NOMO-1 treated with DMSO at 0.1 percent for 48 hours (cell line): ENCODE results near the gene KIF23.

ENCODE experiments used
- DNase-seq: peaks from one replicate; lab custom pipeline; 2025; ENCODE audit not compliant: unreplicated experiment; lab: John Stamatoyannopoulos, UW

The KIF23 gene

DNA sequence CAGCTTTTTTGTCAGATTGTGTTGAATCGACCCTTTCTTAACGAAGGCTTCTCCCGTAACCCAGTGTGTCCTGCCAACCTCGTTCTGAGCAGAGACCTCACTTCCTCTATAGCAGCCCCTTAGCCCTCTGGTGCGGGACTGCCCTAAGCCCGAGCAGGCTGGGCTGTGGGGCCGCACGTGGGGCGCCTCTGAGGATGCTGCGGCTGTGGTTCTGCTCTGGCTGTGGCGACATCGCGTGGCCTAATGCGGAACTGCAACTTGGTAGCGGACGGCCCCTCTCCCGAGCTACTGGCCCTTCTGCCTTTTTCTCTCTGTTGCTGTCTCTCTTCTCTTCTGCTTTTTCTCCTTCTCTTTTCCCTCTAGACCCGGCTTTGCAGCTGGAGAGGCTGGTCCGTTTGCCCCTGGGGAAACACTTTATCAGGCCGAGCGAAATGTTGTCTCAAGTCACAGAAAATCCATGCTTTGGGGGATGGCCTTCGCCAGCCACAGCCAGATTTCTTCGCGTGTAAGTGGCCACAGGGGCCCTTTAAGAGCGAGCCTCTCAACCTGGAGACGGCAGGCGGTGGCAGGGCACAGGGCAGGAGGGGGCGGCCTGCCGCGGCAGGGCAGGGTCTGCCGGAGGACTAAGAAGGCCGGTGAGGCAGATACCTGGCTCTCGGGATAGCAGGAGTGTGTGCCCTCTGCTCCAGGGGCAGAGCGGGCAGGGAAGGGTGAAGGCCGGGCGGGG, 19.4 kb upstream of the KIF23 start:
- DNase-seq, result peak; percentile 77

DNA sequence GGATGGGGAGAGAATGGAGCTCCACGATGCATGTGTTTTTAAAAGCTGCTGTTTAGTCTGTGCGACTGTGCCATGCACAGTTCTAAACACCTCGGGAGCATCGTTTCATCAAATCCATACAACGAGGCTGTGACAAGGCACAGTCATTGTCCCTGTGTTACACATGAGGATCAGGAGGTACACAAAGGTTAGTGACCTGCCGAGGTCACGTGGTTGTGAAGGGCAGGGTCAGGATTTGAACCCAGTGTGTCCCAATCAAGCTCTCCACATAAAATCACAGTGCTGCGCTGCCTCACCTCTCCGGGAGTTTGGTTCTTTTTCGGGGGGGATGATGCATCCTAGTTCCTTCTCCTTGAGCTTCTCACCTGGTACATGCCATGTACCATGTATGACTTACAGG, 18.7 kb upstream of the KIF23 start:
- no peak for DNase-seq

DNA sequence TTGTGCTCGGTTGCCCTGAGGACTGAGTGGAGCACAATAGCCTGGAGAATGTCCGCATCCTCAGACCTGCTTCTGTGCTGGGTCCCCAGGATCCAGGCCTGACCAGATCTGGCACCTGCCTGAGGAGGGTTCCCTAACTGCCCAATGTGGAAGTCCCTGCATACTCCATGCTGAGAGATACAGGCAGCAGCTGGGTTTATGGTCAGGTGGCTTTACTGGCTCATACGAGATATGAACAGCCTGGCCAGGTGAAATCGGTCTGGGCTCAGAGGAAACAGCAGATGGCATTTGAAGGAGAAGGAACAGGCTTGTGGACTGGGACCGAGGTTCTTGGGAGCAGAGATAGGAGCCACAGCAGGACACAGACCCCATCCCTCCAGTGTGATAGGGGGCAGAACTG, 18.2 kb upstream of the KIF23 start:
- DNase-seq, result no peak

DNA sequence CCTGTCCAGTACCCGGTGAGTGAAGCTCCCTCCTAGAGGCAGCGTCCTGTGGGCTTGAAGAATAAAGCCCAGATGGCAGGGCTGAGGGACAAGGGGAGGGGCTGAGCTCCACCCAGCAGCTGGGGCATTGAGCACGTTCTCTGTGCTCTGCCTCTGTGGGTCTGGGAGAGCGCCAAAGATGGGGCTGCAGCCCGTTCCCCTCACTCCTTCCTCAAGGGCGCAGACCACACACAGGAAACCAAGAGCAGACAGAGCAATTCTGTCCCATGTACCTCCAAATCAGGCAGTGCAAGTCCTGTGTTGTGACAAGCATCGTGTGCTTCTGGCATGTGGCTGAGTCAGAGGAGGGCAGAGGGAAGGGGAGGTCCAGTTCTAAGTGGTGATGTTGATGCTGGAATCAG, 15.7 kb upstream of the KIF23 start:
- no peak for DNase-seq

DNA sequence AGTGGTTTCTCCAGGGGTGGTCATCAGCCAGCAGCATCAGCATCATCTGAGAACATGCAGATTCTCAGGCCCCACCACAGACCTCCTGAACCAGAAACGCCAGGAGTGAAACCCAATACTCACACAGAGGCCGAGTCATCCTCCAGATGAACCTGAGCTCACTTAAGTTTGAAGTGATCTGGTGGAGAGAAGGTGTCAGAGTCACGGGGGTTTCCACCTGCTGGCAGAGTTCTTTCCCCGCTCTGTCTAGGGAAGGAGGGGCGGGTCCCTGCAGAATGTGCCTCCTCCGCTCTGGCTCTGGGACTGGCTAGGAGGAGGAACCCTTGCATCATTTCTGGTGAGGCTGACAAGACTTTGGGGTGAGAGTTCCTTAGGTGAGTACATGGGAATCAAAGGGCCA, 13.3 kb upstream of the KIF23 start:
- no peak for DNase-seq

DNA sequence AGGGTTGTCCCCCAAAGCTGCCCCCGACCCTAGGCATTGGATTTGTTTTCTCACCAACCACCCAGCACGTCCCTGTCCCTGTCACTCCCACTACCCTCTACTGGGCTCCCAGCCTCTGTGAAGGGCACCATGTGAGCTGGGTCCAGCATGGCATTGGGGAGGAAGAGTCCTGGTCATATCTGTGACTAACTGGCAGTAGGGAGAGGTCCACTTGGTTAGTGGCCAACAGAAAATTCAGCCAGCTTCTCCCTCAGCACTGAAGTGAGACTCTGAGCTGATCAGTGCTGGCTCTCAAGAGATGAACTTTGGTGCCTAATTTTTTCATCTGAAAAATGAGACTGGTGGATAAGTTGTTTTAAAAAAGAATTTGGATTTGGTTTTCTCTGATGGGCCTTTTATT, 11.3 kb upstream of the KIF23 start:
- DNase-seq, result no peak

DNA sequence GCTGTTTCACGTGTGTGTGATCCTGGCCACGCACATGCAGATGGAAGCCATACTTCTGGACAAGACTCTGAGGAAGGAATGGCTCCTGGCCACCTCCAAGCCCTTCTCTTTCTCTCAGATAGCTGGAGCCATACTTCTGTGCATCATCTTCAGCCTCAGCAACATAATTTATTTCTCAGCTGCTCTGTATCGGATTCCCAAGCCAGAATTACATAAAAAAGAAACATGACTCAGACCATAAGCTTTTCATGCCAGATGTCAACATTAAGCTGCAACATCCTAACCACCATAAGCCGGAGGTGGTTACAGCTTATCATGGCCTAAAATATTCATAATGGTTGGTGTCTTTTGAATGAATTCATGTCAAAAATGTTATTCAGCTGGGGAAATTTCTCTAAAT, 10.6 kb upstream of the KIF23 start:
- DNase-seq, result no peak

DNA sequence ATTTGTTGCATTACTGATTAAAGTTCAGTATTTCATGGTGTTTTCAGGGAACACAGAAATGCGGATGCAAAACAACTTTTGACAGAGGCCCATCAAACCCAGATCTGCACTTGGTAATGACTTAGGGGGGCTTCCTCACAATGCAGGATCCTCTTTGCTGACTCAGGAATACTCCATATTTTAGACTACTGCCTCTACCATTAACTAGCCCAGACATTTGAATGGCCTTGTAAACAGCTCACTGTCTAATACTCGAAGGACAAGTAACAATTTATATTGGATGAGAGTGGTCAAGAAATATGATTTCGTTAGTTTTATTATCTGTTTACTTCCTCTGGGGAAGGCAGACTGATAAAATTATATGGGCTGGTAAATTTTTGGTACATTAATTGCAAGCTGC, 9.0 kb upstream of the KIF23 start:
- DNase-seq, result no peak

DNA sequence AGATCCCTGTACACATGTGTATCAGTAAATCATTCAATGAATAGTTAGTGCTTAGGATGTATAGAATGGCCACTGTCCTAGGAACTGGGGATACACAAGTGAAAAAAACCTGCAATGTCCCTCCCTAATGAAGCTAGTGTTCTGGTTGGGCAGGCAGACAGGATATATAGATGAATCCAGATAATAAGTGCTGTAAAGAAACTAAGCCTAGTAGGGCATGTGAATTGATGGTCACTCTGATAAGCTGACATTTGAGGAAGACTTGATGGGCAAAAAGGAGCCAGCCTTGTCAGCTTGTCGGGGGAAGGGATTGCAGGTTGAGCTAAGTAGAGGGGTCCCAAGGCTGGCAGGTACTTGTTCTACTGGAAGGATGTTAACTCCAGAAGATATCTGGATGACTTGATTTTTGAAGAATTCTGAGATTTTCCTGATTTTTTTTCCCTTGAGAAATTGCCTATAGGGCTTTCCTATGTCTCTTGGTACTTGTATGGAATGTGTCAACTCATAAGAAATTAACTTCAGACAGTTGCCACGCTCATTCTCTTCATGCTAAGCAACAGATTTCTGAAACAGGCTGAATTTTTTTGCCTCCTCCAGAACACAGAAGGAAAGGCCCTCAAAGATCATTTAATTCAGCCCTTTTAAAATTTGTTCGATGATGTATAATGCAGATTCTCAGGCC, 6.3 kb upstream of the KIF23 start:
- DNase-seq, result no peak

DNA sequence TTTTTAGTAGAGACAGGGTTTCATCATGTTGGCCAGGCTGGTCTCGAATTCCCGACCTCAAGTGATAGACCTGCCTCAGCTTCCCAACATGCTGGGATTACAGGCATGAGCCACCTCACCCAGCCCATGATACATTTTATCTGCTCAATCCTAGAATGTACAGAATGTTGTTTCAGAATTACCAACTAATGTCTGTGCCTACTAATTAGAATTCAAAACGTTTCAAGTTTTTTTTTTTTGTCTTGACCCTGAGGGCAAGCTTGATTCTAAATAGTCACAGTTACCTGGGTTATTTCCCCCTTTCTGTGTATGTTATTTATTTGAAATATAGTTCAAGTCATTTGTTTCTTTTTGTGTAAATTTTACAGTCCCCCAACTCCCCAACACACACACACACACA, 5.3 kb upstream of the KIF23 start:
- no peak for DNase-seq

DNA sequence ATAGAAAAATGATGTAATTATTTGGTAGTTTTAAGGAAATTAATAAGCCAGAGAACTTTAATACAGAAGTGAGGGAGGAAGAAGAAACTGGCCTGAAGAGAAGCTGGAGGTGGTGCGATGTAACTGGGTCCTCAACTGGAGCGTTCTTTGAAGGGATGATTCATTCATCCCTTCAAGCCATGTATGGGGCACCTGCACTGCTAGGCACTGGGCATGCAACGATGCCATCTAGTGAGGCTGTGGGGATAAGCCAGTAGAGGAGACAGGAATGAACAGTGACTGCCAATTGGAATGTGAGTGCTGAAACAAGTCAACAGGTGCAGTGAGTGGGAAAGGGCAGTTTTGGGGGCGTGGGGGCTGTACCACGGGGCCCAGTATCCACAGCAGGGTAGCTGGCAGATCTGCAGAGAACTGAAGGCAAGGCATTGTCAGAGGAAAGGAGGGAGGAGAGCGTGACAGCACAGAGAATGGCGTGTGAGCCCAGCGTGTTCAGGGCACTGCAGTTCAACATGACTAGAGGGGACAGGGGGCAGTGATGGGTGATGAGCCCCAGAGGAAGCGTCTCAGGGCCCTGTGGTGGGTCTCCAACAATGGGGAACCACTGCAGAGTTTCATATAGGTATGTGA, 3.8 kb upstream of the KIF23 start:
- no peak for DNase-seq

DNA sequence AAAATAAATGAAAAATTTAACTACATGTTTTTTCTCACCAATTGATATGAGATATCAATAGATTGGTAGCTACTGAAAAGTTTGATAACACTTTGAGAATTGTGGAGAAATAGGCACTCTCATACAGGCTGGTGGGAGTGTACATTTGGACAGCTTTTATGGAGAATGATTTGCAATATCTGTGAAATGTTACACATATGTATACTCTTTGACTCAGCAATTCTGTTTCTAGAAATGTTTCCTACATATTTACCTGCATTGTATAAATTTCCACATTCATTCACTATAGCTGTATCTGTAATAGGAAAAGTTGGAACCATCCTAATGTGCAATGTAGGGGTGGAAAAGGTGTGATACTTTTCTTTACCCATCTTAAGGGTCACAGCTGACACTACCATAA, 1.9 kb upstream of the KIF23 start:
- no peak for DNase-seq

DNA sequence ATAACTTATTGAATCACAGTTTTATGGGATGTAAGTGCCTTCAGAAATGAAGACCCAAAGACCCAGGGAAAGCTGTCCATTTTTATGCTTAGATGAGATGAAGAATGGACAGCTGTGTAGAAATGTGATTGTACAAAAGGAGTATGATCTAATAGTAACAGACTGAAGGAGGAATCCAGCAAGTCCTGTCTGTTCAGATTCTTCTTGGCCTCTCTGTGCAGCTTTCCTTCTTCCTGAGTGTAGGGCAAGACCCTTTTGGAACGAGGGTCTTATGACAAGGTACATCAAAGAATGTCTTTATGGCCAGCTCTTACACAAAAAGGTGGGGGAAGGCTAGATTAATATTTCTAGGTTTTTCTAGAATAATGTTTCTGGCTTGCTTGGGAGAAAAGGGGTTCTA, 1.4 kb upstream of the KIF23 start:
- DNase-seq, result no peak

DNA sequence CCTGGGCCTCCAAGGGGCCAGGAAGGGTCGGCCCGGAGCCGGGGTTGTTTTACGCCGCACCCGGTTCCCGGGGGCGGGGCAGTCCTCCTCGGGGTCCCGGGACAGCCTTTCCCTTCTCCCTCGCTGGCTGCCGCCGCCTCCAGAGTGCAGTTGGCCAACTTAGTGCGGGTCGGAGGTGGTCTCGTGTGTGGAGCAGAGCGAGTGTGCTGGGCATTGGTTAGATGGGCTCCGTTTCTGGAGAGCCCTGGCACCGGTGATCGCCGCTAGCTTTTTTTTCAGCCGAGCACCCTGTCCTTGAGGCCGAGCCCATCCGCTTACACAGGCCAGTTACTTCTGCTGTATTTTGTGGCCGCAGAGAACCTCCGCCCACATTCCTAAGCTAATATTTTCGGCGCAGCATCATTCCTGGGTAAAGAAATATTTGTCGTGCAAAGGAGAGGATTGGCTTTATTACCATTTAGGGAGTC, 585 bp downstream of the KIF23 start:
- peak; percentile 35 for DNase-seq

DNA sequence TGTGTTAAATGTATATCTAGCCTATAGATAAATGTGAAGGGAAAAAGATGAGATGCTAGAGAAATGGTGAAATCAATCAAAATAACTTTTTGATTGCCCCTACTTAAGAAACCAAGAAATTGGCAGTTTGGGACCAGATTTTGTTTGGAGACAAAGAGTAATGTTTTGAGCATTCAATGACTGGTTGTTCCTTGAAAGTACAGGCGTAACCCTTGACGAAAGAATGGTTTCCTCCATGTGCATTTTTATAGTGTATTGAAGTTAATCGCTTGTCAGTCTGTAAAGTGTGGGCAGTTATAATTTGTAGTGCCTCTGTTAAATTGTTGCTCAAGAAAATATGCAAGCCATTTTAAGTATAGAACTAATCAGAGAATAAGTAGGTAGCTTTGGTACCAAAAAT, 1.2 kb downstream of the KIF23 start:
- no peak for DNase-seq

DNA sequence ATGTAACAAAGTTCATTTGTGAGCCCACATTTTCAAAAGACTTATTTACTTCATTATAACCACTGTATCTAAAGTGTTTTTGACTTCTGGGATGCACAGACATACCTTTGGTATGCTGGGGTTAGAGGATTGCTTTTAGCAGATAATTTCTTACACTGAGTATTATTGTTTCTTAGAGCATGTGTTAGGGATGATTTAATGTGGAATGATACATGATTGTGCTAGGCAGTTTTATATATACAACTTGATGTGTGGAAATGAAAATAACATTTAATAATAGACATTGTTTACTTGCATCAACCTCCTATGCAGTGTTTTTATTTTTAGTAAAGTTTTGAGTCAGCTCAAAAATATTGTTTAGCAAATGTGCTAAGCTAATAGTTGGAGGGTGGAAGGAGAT, 3.4 kb downstream of the KIF23 start:
- no peak for DNase-seq

DNA sequence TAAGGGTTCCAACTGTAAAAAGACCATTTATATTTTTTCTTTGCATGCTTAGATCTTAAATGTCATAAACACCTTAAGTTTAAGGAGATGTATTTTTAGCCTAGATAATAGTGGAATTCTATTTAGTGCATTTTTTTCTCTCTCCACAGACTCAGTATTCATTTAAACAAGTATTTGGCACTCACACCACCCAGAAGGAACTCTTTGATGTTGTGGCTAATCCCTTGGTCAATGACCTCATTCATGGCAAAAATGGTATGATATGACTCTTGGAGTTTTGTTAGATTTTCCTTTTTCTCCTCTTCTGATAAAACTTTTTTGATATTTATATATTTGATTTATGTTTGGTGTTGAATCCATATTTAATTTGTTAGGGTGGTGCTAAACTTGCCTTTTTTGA, 7.3 kb downstream of the KIF23 start:
- no peak for DNase-seq

DNA sequence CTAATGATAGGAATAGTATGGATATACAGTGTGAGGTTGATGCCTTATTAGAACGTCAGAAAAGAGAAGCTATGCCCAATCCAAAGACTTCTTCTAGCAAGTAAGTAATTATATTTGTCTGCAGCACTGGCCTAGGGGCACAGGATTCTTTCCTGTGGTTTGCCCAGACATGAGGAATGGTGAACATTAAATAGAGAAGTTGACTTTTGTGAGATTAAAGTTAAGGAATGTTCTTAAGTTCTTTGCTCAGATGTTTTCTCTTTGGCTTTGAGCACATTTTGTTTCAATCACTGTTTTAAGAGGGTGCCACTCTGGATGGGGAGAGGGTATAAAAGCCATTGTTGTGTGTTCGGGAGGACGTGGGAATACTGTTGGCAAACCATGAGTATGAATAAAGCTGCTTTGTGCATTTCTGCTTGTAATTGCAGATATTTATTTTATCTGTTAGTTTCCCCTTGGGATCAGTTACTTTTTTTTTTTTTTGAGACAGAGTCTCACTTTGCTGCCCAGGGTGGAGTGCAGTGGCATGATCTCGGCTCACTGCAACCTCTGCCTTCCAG, 8.3 kb downstream of the KIF23 start:
- no peak for DNase-seq

DNA sequence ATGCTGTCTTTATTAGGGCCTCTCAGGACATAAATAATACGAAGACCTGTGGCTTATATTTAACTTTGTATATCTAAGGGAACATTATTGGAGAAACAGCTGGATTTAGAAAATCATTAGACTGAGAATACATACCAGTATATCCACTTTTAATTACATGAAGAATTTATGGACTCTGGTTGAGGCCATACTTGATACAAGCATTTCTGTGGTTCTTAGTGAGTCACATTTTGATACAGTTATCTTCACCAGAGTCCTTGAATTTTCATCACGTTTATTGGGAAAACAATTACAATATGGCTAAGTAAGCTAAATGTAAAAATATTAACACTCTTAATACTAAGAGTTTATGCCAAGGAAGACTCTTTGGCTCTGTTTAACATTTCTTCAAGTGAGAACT, 9.9 kb downstream of the KIF23 start:
- DNase-seq, result no peak

DNA sequence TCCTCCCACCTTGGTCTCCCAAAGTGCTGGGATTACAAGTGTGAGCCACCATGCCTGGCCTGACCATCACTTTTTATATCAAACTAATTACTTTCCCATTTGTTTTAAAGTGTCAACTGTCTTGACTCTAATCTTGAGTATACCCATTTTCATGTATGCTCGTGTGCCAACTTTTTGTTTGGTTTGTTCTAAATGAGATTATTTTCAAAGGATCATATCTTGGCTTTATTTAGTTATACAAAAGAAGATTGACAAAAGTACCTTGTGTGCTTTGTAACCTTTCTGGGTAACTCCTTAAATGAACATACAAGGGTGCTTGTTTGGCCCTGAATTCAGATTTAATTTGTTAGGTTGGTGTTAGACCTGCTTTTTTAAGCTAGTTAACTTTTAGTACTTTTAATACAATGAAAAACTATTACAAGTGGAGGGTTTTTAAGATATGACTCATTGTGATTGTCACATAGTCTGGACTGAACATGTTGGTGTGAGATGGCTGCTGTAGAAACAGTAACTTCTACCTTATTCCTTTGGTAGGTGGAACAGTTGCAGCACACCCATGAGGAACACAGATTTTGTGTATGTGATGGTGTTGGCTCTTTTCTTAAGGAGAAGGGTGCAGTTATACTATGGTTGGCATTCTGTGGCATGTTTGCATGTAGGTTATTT, 10.7 kb downstream of the KIF23 start:
- DNase-seq, result no peak

DNA sequence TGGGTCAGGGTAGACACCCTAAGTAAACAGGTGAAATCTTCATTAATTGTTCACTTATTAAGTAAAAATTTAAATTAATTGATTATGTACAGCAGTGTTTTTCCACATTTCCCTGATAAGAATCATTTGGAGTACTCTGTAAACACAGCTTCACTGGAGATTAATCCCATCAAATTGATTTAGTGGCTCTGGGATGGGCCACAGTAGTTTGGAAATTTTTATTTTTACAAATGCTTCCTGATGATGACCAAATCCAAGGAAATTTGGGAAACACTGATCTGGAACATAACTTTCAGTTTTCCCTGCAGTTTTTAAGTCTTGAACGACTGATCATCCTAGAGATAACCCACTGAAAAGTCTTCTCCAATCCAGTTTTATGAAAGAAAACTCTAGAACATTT, 19.7 kb downstream of the KIF23 start:
- no peak for DNase-seq

DNA sequence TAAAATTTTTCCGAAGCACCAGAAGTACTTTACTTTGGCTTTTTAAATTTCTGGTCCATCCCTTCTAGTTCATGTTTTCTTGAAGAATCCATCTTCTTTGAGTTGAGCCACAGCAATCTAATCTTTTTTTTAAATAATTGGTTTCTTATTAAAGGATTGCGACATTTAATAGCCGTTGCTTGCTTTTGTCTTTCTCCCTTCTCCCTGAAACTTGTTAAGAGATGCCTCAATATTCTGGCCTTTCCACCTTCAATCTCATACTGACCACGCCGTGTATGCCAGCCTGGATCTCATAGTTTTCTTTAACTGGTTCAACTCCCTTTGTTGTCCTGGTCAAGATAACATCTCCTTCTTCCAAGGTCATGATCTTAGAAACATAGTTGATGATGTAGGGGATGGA, 20.1 kb downstream of the KIF23 start:
- no peak for DNase-seq
